ENCODE measurements around the gene JAKMIP1. TPM values are rescaled to one million over a fixed set of nuclear protein-coding genes. Genes with fewer than 3 reads are reported as not detected.

Gene JAKMIP1
- total RNA-seq, 1 donor from 2014 or later = 0.10 TPM

GRCh38 chr4:6047130-6047673 is 153.1 kb downstream of the JAKMIP1 start:
- no peak for DNase-seq (ENCODE audit: low spot score)

DNA sequence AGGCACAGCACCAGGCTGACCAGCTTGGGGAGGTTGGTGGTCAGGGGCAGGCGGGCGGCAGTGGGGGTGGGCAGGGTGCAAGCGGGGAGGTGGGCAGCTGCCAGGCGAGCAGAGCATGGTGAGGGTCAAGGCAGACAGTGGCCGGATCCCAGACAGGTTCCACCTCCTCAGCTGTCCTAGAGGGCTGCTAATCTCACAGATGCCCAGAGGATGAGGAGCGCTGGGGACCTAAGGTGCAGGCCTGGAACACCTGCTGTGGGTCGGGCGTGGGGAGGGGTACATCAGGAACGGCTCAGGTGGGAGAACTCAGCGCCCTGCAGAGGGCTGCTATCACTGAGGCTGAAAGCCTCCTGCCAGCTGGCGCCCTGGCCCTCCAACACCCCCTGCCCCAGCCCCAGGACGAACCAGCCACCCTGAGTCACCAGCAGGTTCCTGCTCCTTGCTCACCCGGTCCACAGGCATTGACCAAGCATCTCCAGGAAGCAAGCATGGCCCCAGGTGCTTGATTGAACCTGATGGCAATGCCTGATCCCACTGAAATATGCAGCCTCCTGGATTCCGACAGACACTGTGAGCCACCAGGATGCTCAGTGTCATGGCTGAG is 153.7 kb downstream of the JAKMIP1 start:
- no peak for DNase-seq (ENCODE audit: low spot score)

GRCh38 chr4:6044805-6045204 is 155.5 kb downstream of the JAKMIP1 start:
- no peak for DNase-seq (ENCODE audit: low spot score)

- no peak for DNase-seq (ENCODE audit: low spot score)
Observed at GRCh38 chr4:6044276-6044675, 156.1 kb downstream of the JAKMIP1 start.

DNA sequence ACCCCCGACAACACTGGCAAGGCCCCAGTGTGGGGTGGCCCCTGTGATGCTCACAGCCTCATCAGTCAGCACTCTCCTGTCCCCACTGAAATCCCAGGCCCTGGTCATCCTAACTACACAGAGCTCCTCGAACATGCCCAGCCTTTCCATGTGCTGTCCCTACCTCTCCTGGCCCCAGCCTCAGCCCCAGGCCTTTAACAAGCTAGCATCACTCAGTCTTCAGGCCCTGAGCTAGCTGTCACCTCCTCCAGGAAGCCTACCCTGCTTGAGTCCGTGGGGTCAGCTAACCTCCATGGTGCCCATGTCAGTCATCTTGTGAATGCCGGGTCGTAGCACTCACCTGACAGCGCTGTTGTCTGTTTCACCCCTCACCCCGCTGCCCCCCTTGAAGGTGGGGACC is 156.5 kb downstream of the JAKMIP1 start:
- no peak for DNase-seq (ENCODE audit: low spot score)

GRCh38 chr4:6043188-6043587 is 157.2 kb downstream of the JAKMIP1 start:
- no peak for DNase-seq (ENCODE audit: low spot score)

DNA sequence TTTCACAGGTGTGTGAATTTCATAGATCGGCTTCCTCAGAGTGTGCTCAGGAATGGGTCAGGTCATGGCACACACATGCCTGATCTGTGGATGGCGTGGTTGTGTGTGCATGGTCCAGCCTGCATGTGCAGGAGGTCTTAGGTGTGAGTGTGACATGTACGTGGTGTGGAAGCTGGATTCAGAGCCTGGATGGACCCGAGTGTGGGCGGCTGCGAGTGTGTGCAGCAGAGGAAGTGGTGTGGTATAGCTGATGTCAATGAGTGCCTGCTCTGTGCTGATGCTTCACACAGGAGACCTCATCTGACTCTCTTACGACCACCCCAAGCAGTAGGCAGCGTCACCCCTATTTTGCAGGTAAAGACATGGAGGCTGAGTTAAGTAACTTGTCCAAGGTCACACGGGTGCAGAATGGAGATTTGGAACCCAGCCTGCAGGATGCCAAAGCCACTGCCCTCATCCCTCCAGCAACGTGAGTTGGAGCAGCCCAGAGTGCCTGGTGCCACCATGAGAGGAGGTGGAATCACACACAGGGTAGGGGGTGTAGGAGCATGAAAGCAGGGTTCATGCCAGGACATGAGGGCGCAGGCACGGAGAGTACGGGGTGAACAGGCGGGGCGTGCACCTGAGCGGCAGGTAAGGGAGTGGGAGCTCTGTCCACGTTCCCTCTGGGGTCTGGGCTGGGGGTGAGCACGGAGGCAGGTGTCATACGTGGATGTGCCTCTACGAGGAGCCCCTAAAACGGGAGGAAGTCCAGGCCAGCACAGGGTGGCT is 157.9 kb downstream of the JAKMIP1 start:
- DNase-seq (ENCODE audit: low spot score) = no peak

GRCh38 chr4:6041800-6042199 is 158.5 kb downstream of the JAKMIP1 start:
- no peak for DNase-seq (ENCODE audit: low spot score)

GRCh38 chr4:6038711-6039110 is 161.6 kb downstream of the JAKMIP1 start:
- no peak for DNase-seq (ENCODE audit: low spot score)

- DNase-seq (ENCODE audit: low spot score) = no peak
Observed at GRCh38 chr4:6035786-6036185, 164.6 kb downstream of the JAKMIP1 start.

DNA sequence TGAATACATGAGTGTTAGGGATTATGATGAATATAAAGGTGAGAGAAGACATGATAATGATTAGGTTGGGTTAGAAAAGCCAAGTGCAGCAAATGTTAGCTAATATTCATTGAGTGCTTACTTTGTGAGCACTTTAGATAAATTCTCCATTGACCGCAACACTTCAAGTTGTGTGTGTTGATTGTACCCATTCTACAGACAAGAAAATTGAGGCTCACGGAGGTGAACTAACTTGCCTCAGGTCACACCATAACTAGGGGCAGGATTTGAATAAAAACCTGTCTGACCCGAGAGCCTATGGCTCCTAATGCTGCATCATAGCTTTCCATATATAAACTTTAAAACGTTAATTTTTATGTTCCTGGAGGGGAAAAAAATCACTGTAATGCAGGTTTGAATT is 167.0 kb downstream of the JAKMIP1 start:
- DNase-seq (ENCODE audit: low spot score) = no peak

DNA sequence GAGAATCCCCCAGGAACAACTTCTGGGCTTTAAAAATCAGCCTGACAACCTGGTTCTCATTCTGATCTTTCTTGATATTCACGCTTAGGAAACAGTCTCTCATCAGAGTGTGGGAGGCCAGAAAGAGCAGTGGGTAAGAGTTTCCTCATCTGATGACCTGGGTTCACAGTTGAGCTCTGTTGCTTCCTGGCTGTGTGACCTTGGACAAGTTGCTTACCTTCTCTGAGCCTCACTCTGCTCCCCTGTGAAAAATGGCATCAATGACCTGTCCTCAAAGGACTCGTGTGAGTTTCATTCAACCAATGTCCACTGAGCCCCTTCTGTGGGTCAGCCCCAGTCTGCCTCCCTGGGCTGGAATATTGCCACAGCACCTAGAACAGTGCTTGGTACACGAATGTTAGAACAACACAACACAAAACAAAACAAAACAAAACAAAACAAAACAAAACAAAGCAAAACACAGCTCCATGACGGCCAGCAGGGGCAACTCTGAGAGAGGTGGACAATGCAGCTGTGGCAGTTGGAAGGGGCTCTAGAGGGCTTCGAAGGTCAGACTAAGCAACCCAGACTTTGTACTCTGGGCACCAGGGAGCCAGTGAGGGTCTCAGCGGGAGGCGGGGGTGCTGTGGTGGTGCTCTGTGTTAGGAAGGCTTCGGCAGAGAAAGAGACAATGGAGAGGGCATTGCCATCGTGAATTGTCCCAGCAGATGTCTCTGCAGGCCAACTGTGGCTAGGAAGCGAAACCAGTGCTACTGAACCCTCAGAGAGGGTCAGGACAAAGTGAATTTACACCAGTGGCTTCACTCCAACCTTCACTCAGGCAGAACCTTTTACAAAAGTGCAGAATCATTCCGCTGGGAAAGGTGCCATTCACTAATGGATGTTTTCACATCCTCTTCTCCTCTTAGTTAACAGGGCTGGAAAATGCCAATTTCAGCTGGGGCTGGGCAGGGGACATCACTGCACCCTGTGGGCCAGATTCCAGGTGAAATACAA is 167.8 kb downstream of the JAKMIP1 start:
- DNase-seq (ENCODE audit: low spot score) = no peak

GRCh38 chr4:6031846-6032245 is 168.5 kb downstream of the JAKMIP1 start:
- no peak for DNase-seq (ENCODE audit: low spot score)

- DNase-seq (ENCODE audit: low spot score) = no peak
Observed at GRCh38 chr4:6030679-6031078, 169.7 kb downstream of the JAKMIP1 start.

GRCh38 chr4:6029254-6029653 is 171.1 kb downstream of the JAKMIP1 start:
- DNase-seq (ENCODE audit: low spot score) = no peak

DNA sequence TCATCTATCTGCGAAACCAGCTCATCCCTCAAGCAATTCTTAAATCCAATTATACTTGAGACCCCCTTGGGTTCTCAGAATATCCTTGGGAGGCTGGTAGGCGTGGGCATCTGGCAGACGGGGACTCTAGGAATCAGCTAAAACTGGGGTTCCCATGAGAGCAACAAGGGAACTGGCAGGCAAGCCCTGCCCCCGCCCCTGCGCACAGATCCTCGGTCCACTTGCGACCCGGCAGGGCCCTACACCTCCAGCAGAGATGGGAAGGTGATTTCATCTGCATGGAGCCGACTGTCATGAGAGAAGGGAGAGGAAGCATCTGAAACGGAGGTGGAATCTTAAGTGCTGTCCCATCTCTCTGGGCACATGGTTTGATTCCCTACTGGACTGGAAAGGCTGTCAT is 172.2 kb downstream of the JAKMIP1 start:
- DNase-seq (ENCODE audit: low spot score) = no peak

GRCh38 chr4:6027392-6027791 is 173.0 kb downstream of the JAKMIP1 start:
- DNase-seq (ENCODE audit: low spot score) = no peak

- no peak for DNase-seq (ENCODE audit: low spot score)
Observed at GRCh38 chr4:6024313-6024960, 175.9 kb downstream of the JAKMIP1 start.

DNA sequence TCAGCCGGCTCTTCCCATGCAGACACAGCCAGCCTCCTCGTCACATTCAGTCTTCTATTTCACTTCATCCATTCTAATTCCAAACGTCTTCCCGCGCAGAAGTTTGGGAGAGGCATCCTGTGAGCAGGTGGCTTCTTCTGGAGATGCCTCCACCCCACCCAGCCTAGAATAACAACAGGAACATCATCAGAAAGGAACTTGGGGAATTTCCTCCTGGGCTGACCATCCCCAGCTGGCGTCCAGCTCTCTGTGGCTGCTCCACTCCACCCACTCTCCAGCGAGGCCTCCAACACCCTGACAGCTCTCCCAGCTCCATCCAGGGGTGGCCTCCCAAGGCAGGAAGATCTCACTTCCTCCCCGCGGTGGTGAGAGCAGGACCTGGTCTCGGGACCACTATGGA is 176.6 kb downstream of the JAKMIP1 start:
- no peak for DNase-seq (ENCODE audit: low spot score)

DNA sequence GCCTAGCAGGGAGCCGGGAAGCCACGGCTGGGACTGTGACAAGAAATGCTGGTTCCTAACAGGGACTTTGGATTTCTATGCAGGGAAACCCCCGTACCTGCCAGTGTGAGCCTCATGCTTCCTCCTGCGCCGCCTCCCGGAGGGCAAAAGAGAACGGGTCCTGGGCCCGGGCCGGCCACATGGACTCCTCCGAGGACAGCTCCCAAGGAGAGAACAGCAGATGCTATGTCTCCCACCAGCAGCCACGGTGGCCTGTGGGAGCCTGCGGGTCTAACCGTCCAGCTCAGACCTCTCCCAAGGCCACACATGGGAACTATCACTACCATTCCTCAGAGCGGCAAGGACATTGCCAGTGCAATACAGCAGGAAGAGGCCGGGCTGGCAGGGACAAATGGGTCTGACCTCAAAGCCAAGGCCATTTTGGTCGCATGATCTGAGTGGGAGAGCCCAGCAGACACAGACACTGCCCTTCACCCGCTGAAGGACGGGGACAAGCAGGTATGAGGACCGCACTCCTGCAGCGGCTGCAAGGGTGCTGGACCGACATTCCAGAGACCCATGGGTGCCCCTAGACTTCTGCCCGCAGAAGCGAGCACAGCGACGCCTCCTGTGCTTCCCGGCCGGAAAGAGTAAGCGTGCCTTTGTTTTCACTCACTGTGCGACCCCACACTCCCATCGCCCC is 177.6 kb downstream of the JAKMIP1 start:
- no peak for DNase-seq (ENCODE audit: low spot score)
